ENCODE data around the gene CSNK2A1.

GRCh38 chr20:478949-479429 lies 64.6 kb downstream of the CSNK2A1 start:
- no peak for TF ChIP-seq RXRA (IDR thresholded peaks at IDR 0.05; ENCODE audit: insufficient read depth, low read depth, low read length)
- TF ChIP-seq E2F6 (IDR thresholded peaks at IDR 0.05) = no peak
- TF ChIP-seq CTCF (IDR thresholded peaks at IDR 0.05; ENCODE audit: control extremely low read depth in 1 of 3, insufficient read depth in 1 of 3, low read depth in 1 of 3, low read length in 3 of 3) = peak in 2 of 3 experiments; percentile 43 to 51; a peak in 2 of 4 replicates
- no peak for TF ChIP-seq SIN3A (conservative IDR thresholded peaks at IDR 0.05 in 1 of 2, IDR thresholded peaks at IDR 0.05 in 1 of 2; ENCODE audit: low read depth in 1 of 2, low read length in 2 of 2)
- no peak for TF ChIP-seq TAF1 (IDR thresholded peaks at IDR 0.05; ENCODE audit: low read depth, low read length)
- no peak for TF ChIP-seq ZNF274 (IDR thresholded peaks at IDR 0.05; ENCODE audit: borderline replicate concordance, extremely low read depth, low read length)
- no peak for TF ChIP-seq EP300 (IDR thresholded peaks at IDR 0.05; ENCODE audit: borderline replicate concordance in 1 of 2, low read depth in 2 of 2, low read length in 2 of 2)
- TF ChIP-seq GTF2F1 (IDR thresholded peaks at IDR 0.05; ENCODE audit: borderline replicate concordance, low read depth, low read length) = no peak
- TF ChIP-seq MAX (IDR thresholded peaks at IDR 0.05) = no peak
- TF ChIP-seq EZH2 (IDR thresholded peaks at IDR 0.05; ENCODE audit: low read depth, low read length, severe bottlenecking) = no peak

Data from H1 (cell line).